SJSA1 (cell line): Measurements from ENCODE around the gene RGR. TPM values are rescaled to one million over a fixed set of nuclear protein-coding genes. Genes with fewer than 3 reads are reported as not detected.

Experiments used
- DNase-seq, 2 experiments: peaks; one replicate each; pipeline ENCODE4 v3.0.0-alpha.2; 2015 to 2020; ENCODE audit warnings: low spot score in 2 of 2, low read depth in 1 of 2
- H3K27ac ChIP-seq: fragments of 250-450 bp; sonication (Bioruptor Pico); 2 replicates; pipeline ENCODE4 v1.5.1; 2020; ENCODE audit warnings: mild to moderate bottlenecking, moderate library complexity
- H3K27me3 ChIP-seq: fragments of 250-450 bp; sonication (Bioruptor Pico); replicated peaks from 2 replicates; pipeline ENCODE4 v1.5.1; 2020; ENCODE audit warnings: mild to moderate bottlenecking, moderate library complexity
- H3K36me3 ChIP-seq: fragments of 250-450 bp; sonication (Bioruptor Pico); 2 replicates; pipeline ENCODE4 v1.5.1; 2020; ENCODE audit warnings: mild to moderate bottlenecking
- H3K4me1 ChIP-seq: fragments of 250-450 bp; sonication (Bioruptor Pico); replicated peaks from 2 replicates; pipeline ENCODE4 v1.6.1; 2021; ENCODE audit warnings: mild to moderate bottlenecking
- H3K4me3 ChIP-seq: fragments of 250-450 bp; sonication (Bioruptor Pico); 2 replicates; pipeline ENCODE4 v1.5.1; 2020; ENCODE audit warnings: mild to moderate bottlenecking
- H3K9me3 ChIP-seq: fragments of 250-450 bp; sonication (Bioruptor Pico); replicated peaks from 2 replicates; pipeline ENCODE4 v1.5.1; 2020; ENCODE audit warnings: mild to moderate bottlenecking
- total RNA-seq: library from RNA; depleted of rRNA; stranded (reverse); fragments of >200 nt; shearing (Covaris generic); gene quantifications from 2 replicates; pipeline ENCODE4 v1.2.3, GENCODE V29; 2014; rRNA removed

RGR gene
- total RNA-seq, 1 experiment from 2014 or later: not detected

- Histone ChIP-seq H3K4me3 (no peak overlapping the region), H3K27me3 (no peaks in the 10 kb centered on the region), H3K4me1 (peaks cover 29% of the 10 kb centered on the region), H3K9me3 (no peaks in the 10 kb centered on the region), H3K36me3 (no peaks in the 10 kb centered on the region), H3K27ac (no peak overlapping the region)
- no peak for DNase-seq
These were observed 57.4 kb downstream of the RGR start for GRCh38 chr10:84302223-84302622.

- Histone ChIP-seq H3K4me1 (peaks cover 44% of the 10 kb centered on the region), H3K4me3 (no peak overlapping the region), H3K27me3 (no peaks in the 10 kb centered on the region), H3K36me3 (no peaks in the 10 kb centered on the region), H3K9me3 (no peaks in the 10 kb centered on the region), H3K27ac (peak overlapping the region; percentile 88; the same call in 1 of the 2 replicates)
- DNase-seq: no peak
These were observed 62.0 kb downstream of the RGR start for GRCh38 chr10:84306751-84307384.

- no peak for DNase-seq
- H3K27me3 ChIP-seq: no peaks in the 10 kb centered on the region
- H3K9me3 ChIP-seq: peaks cover 1% of the 10 kb centered on the region; the same call in 1 of the 2 replicates
- H3K36me3 ChIP-seq: no peaks in the 10 kb centered on the region
- H3K4me1 ChIP-seq: peaks cover 44% of the 10 kb centered on the region
- H3K27ac ChIP-seq: peak overlapping the region; percentile 88
- no peak overlapping the region for H3K4me3 ChIP-seq
These were observed 63.2 kb downstream of the RGR start for GRCh38 chr10:84308021-84308420.

- Histone ChIP-seq H3K36me3 (no peaks in the 10 kb centered on the region), H3K4me3 (no peak overlapping the region), H3K27ac (peak overlapping the region; percentile 88), H3K4me1 (peaks cover 51% of the 10 kb centered on the region), H3K9me3 (peaks cover 4% of the 10 kb centered on the region; the same call in 1 of the 2 replicates), H3K27me3 (no peaks in the 10 kb centered on the region)
- DNase-seq: peak; percentile 82 to 83
These were observed 63.8 kb downstream of the RGR start for GRCh38 chr10:84308481-84309304.

Other genes with a start within 250 kb of the RGR start
- 221 and 295 TPM in 2 replicates for gene GHITM, start 105.5 kb upstream of the RGR start, total RNA-seq
- gene GPR15LG, start 71.3 kb upstream of the RGR start, total RNA-seq: not detected in 2 replicates
- gene CDHR1, start 50.5 kb upstream of the RGR start, total RNA-seq: 0.03 TPM in 1 of 2 replicates, not detected in the other
- not detected in 2 replicates for gene LRIT2, start 19.5 kb upstream of the RGR start, total RNA-seq
- not detected in 2 replicates for gene LRIT1, start 3.5 kb upstream of the RGR start, total RNA-seq
- 32.3 and 45.0 TPM in 2 replicates for gene CCSER2, start 83.5 kb downstream of the RGR start, total RNA-seq